Bronchial epithelial cell (primary cell): ENCODE measurements around the gene ZSCAN4. TPM values are rescaled to one million over a fixed set of nuclear protein-coding genes. Genes with fewer than 3 reads are reported as not detected.

ENCODE experiments used
- DNase-seq: peaks from one replicate; pipeline ENCODE4 v3.0.0-alpha.2; 2010; ENCODE audit warnings: low read depth
- FAIRE-seq: peaks from 2 replicates; lab custom pipeline; 2011; peaks lifted over from hg19 to GRCh38; lab: Jason Lieb, UNC
- H3K27me3 ChIP-seq: 2 replicates; pipeline ENCODE4 v1.5.1; 2011; ENCODE audit warnings: low read length; ENCODE audit not compliant: control insufficient read depth, insufficient read depth
- H3K36me3 ChIP-seq: 2 replicates; pipeline ENCODE4 v1.5.1; 2011; ENCODE audit warnings: low read length; ENCODE audit not compliant: control insufficient read depth, insufficient read depth
- H3K4me3 ChIP-seq: 2 replicates; pipeline ENCODE4 v1.5.1; 2011; ENCODE audit warnings: mild to moderate bottlenecking, low read depth, low read length, control low read depth
- CTCF ChIP-seq: IDR thresholded peaks from 2 replicates; pipeline ENCODE4 v1.5.1; 2011; ENCODE audit warnings: mild to moderate bottlenecking, moderate library complexity, low read length, control low read depth, inconsistent platforms; ENCODE audit not compliant: insufficient read depth, severe bottlenecking
- total RNA-seq: library from RNA; depleted of rRNA; stranded (reverse); fragments of >200 nt; gene quantifications from 2 replicates; pipeline ENCODE4 v1.2.1, GENCODE V29; 2014

The ZSCAN4 gene
- total RNA-seq, 1 donor from 2014 or later: not detected

GRCh38 chr19:57651654-57651996 is 17.1 kb upstream of the ZSCAN4 start:
- H3K27me3 ChIP-seq: no peaks in the 10 kb centered on the region
- no peak for FAIRE-seq
- peak; percentile 23 for TF ChIP-seq CTCF
- H3K4me3 ChIP-seq: no peak overlapping the region
- no peaks in the 10 kb centered on the region for H3K36me3 ChIP-seq
- DNase-seq: no peak

- DNase-seq (no peak), FAIRE-seq (no peak)
- Histone ChIP-seq H3K4me3 (no peak overlapping the region), H3K36me3 (no peaks in the 10 kb centered on the region), H3K27me3 (no peaks in the 10 kb centered on the region)
- no peak for TF ChIP-seq CTCF
Observed at GRCh38 chr19:57653689-57654088, 15.0 kb upstream of the ZSCAN4 start.

GRCh38 chr19:57655443-57655842 is 13.3 kb upstream of the ZSCAN4 start:
- FAIRE-seq (no peak), DNase-seq (peak; percentile 38)
- Histone ChIP-seq H3K36me3 (no peaks in the 10 kb centered on the region), H3K4me3 (no peak overlapping the region), H3K27me3 (no peaks in the 10 kb centered on the region)
- no peak for TF ChIP-seq CTCF

- Histone ChIP-seq H3K36me3 (no peaks in the 10 kb centered on the region), H3K4me3 (no peak overlapping the region), H3K27me3 (no peaks in the 10 kb centered on the region)
- DNase-seq (peak; percentile 46), FAIRE-seq (no peak)
- TF ChIP-seq CTCF: no peak
Observed at GRCh38 chr19:57656346-57656745, 12.4 kb upstream of the ZSCAN4 start.

- TF ChIP-seq CTCF: no peak
- no peak for FAIRE-seq
- H3K4me3 ChIP-seq: peak overlapping the region; percentile 44
- H3K27me3 ChIP-seq: no peaks in the 10 kb centered on the region
- DNase-seq: no peak
- H3K36me3 ChIP-seq: no peaks in the 10 kb centered on the region
Observed at GRCh38 chr19:57664269-57665127, 4.2 kb upstream of the ZSCAN4 start.
